HEK293 (cell line): ENCODE measurements around the gene PAMR1.

Source experiments
- CTCF ChIA-PET: fragments of 350-600 bp; formaldehyde crosslinking; extraction: SDS; loops from one replicate; lab custom pipeline; 2021; ENCODE audit warnings: antibody characterized with exemption; lab: Yijun Ruan, JAX
- POLR2A ChIA-PET: fragments of 300-600 bp; formaldehyde crosslinking; extraction: SDS; loops from one replicate; lab custom pipeline; 2020; ENCODE audit warnings: antibody characterized with exemption, inconsistent platforms; lab: Yijun Ruan, JAX
- H3K27ac ChIP-seq: fragments of 200-500 bp; sonication (Bioruptor generic); 2 replicates; pipeline ENCODE4 v1.5.1; 2014; ENCODE audit warnings: low read depth, low read length, control low read depth, inconsistent platforms; ENCODE audit errors: extremely low read depth
- H3K36me3 ChIP-seq, 2 experiments: fragments of 200-500 bp in 1 of 2; sonication (Bioruptor generic) in 1 of 2; 1 replicate in 1 of 2; 2 replicates in 1 of 2; pipeline ENCODE4 v1.5.1; 2014 to 2017; ENCODE audit warnings: inconsistent platforms in 2 of 2, low read length in 2 of 2; ENCODE audit not compliant: control insufficient read depth in 2 of 2, insufficient read depth in 1 of 2
- H3K4me1 ChIP-seq: fragments of 200-500 bp; sonication (Bioruptor generic); 2 replicates; pipeline ENCODE4 v1.5.1; 2014; ENCODE audit warnings: mild to moderate bottlenecking, low read length, inconsistent platforms; ENCODE audit not compliant: control insufficient read depth, insufficient read depth
- H3K4me3 ChIP-seq: 2 replicates; pipeline ENCODE4 v1.5.1; 2011; ENCODE audit warnings: low read depth, mild to moderate bottlenecking, control low read depth, low read length, moderate library complexity
- H3K9me3 ChIP-seq: fragments of 200-500 bp; sonication (Bioruptor generic); 2 replicates; pipeline ENCODE4 v1.5.1; 2014; ENCODE audit warnings: low read depth, low read length, inconsistent platforms; ENCODE audit not compliant: control insufficient read depth, insufficient read depth
- GLI2 ChIP-seq: fragments of 450-650 bp; formaldehyde crosslinking; IDR thresholded peaks from 2 replicates; pipeline ENCODE4; 2017; ENCODE audit warnings: missing biosample characterization, missing genetic modification characterization, low read depth, borderline replicate concordance
- KLF1 ChIP-seq: fragments of 450-650 bp; formaldehyde crosslinking; IDR thresholded peaks from 2 replicates; pipeline ENCODE4 v1.5.1; 2016; ENCODE audit warnings: missing biosample characterization, missing genetic modification characterization
- MEIS1 ChIP-seq: sonication (generic); formaldehyde crosslinking; IDR thresholded peaks from 2 replicates; pipeline ENCODE4 v1.8.1; 2022; ENCODE audit warnings: missing genetic modification reagents, mild to moderate bottlenecking, borderline replicate concordance
- SP7 ChIP-seq: fragments of 450-650 bp; formaldehyde crosslinking; IDR thresholded peaks from 2 replicates; pipeline ENCODE4 v1.5.1; 2016; ENCODE audit warnings: missing biosample characterization, missing genetic modification characterization
- TCF7L2 ChIP-seq: IDR thresholded peaks from 2 replicates; pipeline ENCODE4 v1.6.1; 2011; ENCODE audit warnings: low read depth, mild to moderate bottlenecking, inconsistent platforms, low read length, moderate library complexity, borderline replicate concordance
- ZBTB7A ChIP-seq: fragments of 450-650 bp; formaldehyde crosslinking; IDR thresholded peaks from 2 replicates; pipeline ENCODE4 v1.5.1; 2016; ENCODE audit warnings: low read depth, missing biosample characterization, missing genetic modification characterization
- ZNF121 ChIP-seq: fragments of 450-650 bp; formaldehyde crosslinking; IDR thresholded peaks from 2 replicates; pipeline ENCODE4 v1.5.1; 2016; ENCODE audit warnings: missing biosample characterization, missing genetic modification characterization
- ZNF140 ChIP-seq: fragments of 450-650 bp; formaldehyde crosslinking; IDR thresholded peaks from 2 replicates; pipeline ENCODE4 v1.5.1; 2016; ENCODE audit warnings: missing biosample characterization, missing genetic modification characterization
- ZNF16 ChIP-seq: fragments of 450-650 bp; formaldehyde crosslinking; IDR thresholded peaks from 2 replicates; pipeline ENCODE4 v1.5.1; 2016; ENCODE audit warnings: low read depth, missing biosample characterization, missing genetic modification characterization
- ZNF19 ChIP-seq: fragments of 450-650 bp; formaldehyde crosslinking; IDR thresholded peaks from 2 replicates; pipeline ENCODE4; 2016; ENCODE audit warnings: missing biosample characterization, missing genetic modification characterization, low read depth
- ZNF211 ChIP-seq: fragments of 450-650 bp; formaldehyde crosslinking; IDR thresholded peaks from 2 replicates; pipeline ENCODE4 v1.5.1; 2016; ENCODE audit warnings: low read depth, missing biosample characterization, missing genetic modification characterization
- ZNF214 ChIP-seq: fragments of 450-650 bp; formaldehyde crosslinking; IDR thresholded peaks from 2 replicates; pipeline ENCODE4 v1.5.1; 2017; ENCODE audit warnings: missing biosample characterization, mild to moderate bottlenecking, missing genetic modification characterization, borderline replicate concordance
- ZNF248 ChIP-seq: fragments of 450-650 bp; formaldehyde crosslinking; IDR thresholded peaks from 2 replicates; pipeline ENCODE4 v1.5.1; 2017; ENCODE audit warnings: missing biosample characterization, missing genetic modification characterization
- ZNF335 ChIP-seq: fragments of 450-650 bp; formaldehyde crosslinking; conservative IDR thresholded peaks from 2 replicates; pipeline ENCODE4 v1.5.1; 2016; ENCODE audit warnings: missing biosample characterization, missing genetic modification characterization
- ZNF341 ChIP-seq: fragments of 450-650 bp; formaldehyde crosslinking; IDR thresholded peaks from 2 replicates; pipeline ENCODE4; 2016; ENCODE audit warnings: low read depth, missing biosample characterization, missing genetic modification characterization
- ZNF37A ChIP-seq: fragments of 450-650 bp; IDR thresholded peaks from 2 replicates; pipeline ENCODE4 v1.5.1; 2018; ENCODE audit warnings: missing biosample characterization, missing genetic modification characterization
- ZNF391 ChIP-seq: fragments of 450-650 bp; formaldehyde crosslinking; IDR thresholded peaks from 2 replicates; pipeline ENCODE4 v1.5.1; 2016; ENCODE audit warnings: low read depth, missing biosample characterization, missing genetic modification characterization, borderline replicate concordance
- ZNF426 ChIP-seq: fragments of 450-650 bp; formaldehyde crosslinking; IDR thresholded peaks from 2 replicates; pipeline ENCODE4 v1.5.1; 2017; ENCODE audit warnings: missing biosample characterization, missing genetic modification characterization, mild to moderate bottlenecking, inconsistent platforms, moderate library complexity
- ZNF48 ChIP-seq: fragments of 450-650 bp; formaldehyde crosslinking; IDR thresholded peaks from 2 replicates; pipeline ENCODE4 v1.5.1; 2016; ENCODE audit warnings: missing biosample characterization, missing genetic modification characterization
- ZNF501 ChIP-seq: fragments of 450-650 bp; formaldehyde crosslinking; IDR thresholded peaks from 2 replicates; pipeline ENCODE4 v1.5.1; 2016; ENCODE audit warnings: missing biosample characterization, missing genetic modification characterization
- ZNF514 ChIP-seq: fragments of 450-650 bp; formaldehyde crosslinking; IDR thresholded peaks from 2 replicates; pipeline ENCODE4 v1.5.1; 2016; ENCODE audit warnings: missing biosample characterization, missing genetic modification characterization
- ZNF521 ChIP-seq: fragments of 450-650 bp; formaldehyde crosslinking; IDR thresholded peaks from 2 replicates; pipeline ENCODE4 v1.5.1; 2017; ENCODE audit warnings: missing biosample characterization, mild to moderate bottlenecking, missing genetic modification characterization
- ZNF548 ChIP-seq: fragments of 450-650 bp; formaldehyde crosslinking; IDR thresholded peaks from 2 replicates; pipeline ENCODE4 v1.5.1; 2016; ENCODE audit warnings: missing biosample characterization, missing genetic modification characterization
- ZNF549 ChIP-seq: fragments of 450-650 bp; IDR thresholded peaks from 2 replicates; pipeline ENCODE4 v1.5.1; 2018; ENCODE audit warnings: missing biosample characterization, missing genetic modification characterization, mild to moderate bottlenecking, inconsistent platforms, moderate library complexity
- ZNF571 ChIP-seq: fragments of 450-650 bp; formaldehyde crosslinking; IDR thresholded peaks from 2 replicates; pipeline ENCODE4 v1.5.0; 2017; ENCODE audit warnings: missing biosample characterization, missing genetic modification characterization
- ZNF596 ChIP-seq: fragments of 450-650 bp; IDR thresholded peaks from 2 replicates; pipeline ENCODE4 v1.5.0; 2018; ENCODE audit warnings: missing biosample characterization, mild to moderate bottlenecking, missing genetic modification characterization, moderate library complexity
- ZNF610 ChIP-seq: fragments of 450-650 bp; formaldehyde crosslinking; IDR thresholded peaks from 2 replicates; pipeline ENCODE4 v1.5.1; 2016; ENCODE audit warnings: missing biosample characterization, missing genetic modification characterization, borderline replicate concordance
- ZNF654 ChIP-seq: fragments of 450-650 bp; formaldehyde crosslinking; IDR thresholded peaks from 2 replicates; pipeline ENCODE4 v1.5.1; 2016; ENCODE audit warnings: low read depth, missing biosample characterization, missing genetic modification characterization
- ZNF658 ChIP-seq: fragments of 450-650 bp; formaldehyde crosslinking; IDR thresholded peaks from 2 replicates; pipeline ENCODE4; 2016; ENCODE audit warnings: missing biosample characterization, missing genetic modification characterization
- ZNF670 ChIP-seq: fragments of 450-650 bp; formaldehyde crosslinking; IDR thresholded peaks from 2 replicates; pipeline ENCODE4 v1.5.1; 2016; ENCODE audit warnings: missing biosample characterization, missing genetic modification characterization, low read depth
- ZNF747 ChIP-seq: fragments of 450-650 bp; formaldehyde crosslinking; IDR thresholded peaks from 2 replicates; pipeline ENCODE4 v1.5.1; 2016; ENCODE audit warnings: missing biosample characterization, missing genetic modification characterization
- ZNF843 ChIP-seq: fragments of 450-650 bp; formaldehyde crosslinking; IDR thresholded peaks from 2 replicates; pipeline ENCODE4 v1.5.1; 2016; ENCODE audit warnings: missing biosample characterization, missing genetic modification characterization
- ZSCAN30 ChIP-seq: fragments of 450-650 bp; IDR thresholded peaks from 2 replicates; pipeline ENCODE4 v1.5.1; 2018; ENCODE audit warnings: missing biosample characterization, mild to moderate bottlenecking, missing genetic modification characterization, moderate library complexity
- TF ChIP-seq, protein P1 (sequence below): fragments of 450-650 bp; formaldehyde crosslinking; IDR thresholded peaks from 2 replicates; pipeline ENCODE4 v1.5.1; 2016; ENCODE audit warnings: missing biosample characterization, missing genetic modification characterization

The PAMR1 gene

DNA sequence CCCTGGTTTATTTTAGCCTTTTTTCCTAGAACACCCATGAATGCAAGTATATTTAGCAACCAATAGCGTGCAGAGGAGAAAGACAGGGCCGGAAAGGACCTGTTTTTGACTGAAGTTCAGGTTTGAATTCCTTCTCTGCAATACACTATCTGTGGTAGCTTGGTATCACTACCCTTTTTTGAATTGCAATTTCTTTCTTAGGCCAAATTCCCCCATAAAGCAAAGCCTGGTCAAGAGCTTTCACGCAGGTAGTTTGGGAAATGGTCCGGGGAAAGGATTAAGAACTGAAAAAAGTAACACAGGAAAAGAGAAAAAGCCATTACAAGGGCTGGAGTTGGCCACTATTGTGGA is 38.8 kb upstream of the PAMR1 start:
- no peak overlapping the region for H3K27ac ChIP-seq
- no peaks in the 10 kb centered on the region for H3K4me1 ChIP-seq
- TF ChIP-seq ZNF670 = no peak
- no peak for TF ChIP-seq ZNF16 (tag by site-specific recombination)
- TF ChIP-seq ZBTB7A = no peak
- no peak for TF ChIP-seq KLF1 (tag by site-specific recombination)
- TF ChIP-seq, protein P1, sequence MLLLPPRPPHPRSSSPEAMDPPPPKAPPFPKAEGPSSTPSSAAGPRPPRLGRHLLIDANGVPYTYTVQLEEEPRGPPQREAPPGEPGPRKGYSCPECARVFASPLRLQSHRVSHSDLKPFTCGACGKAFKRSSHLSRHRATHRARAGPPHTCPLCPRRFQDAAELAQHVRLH = no peak
- no peak for TF ChIP-seq ZNF654 (tag by site-specific recombination)
- no peak for TF ChIP-seq ZNF37A (tag by site-specific recombination)
- TF ChIP-seq, all 188 proteins: peak for 0
- CTCF ChIA-PET = interaction anchor here (0.7 kb wide), 1 partner anchor 446 kb away, joined by 5 read pairs; no protein-coding TSS in a partner anchor
- Histone ChIP-seq H3K4me3 (no peak overlapping the region), H3K36me3 (no peaks in the 10 kb centered on the region), H3K9me3 (no peaks in the 10 kb centered on the region)
- POLR2A ChIA-PET = no interaction called here

DNA sequence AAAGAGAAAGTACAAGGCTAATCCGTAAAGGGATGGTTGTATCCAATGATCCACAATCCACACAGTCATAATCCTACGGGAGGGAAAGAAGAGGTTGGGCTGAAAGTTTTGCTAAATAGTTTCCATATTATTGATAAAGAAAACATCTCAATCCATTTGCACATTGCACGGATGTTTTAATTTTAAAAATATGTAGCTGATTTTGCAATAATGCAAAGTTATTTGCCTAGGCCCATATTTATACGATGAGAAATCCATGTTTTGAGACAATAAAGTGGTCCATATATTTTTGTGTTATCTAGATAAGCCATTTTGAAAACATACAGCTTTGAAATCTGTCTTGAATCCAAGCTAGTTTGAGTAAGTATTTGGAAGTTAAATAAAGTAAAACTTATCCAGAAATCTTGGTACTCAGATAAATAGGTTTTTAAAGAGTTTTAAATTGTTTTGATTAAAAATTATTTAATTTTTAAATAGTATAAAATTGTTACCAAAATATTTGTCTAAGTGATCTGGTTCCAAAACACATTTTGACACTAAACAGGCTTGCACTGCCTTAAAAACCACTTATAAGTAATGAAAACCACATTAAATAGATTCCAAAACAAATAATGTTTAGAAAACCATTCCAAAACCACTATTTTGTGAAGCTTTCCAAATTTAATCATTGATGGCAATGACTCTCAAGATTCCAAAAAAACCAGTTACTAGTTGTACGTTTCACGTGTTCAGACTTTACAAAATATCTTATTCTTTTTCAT is 38.2 kb upstream of the PAMR1 start:
- H3K4me1 ChIP-seq = no peaks in the 10 kb centered on the region
- H3K27ac ChIP-seq = no peak overlapping the region
- no peak for TF ChIP-seq ZNF140
- POLR2A ChIA-PET = no interaction called here
- CTCF ChIA-PET = interaction anchor here (0.7 to 1.0 kb wide), 2 partner anchors 20 to 447 kb away, joined by 3 to 5 read pairs; no protein-coding TSS in a partner anchor
- no peaks in the 10 kb centered on the region for H3K9me3 ChIP-seq
- no peaks in the 10 kb centered on the region for H3K36me3 ChIP-seq
- H3K4me3 ChIP-seq = no peak overlapping the region

DNA sequence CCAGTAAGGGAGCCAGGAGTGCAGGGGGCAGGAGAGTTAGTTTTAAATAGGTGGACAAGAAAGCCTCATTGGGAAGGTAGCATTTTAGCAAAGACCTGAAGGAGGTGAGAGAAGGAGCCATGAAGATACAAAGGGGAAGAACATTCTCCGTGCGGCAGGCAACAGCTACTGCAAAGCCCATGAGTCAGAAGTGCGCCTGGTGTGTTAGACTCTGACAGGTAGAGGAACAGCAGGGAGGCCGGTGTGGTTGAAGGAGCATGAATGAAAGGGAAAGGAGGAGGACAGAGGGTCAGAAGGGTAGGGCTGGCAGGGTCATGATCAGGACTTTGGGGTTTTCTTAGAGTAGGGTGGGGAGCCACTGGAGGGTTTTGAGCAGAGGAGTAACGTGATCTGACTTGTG is 34.5 kb upstream of the PAMR1 start:
- ChIA-PET POLR2A (no interaction called here), CTCF (no interaction called here)
- H3K9me3 ChIP-seq = no peaks in the 10 kb centered on the region
- no peak overlapping the region for H3K27ac ChIP-seq
- TF ChIP-seq ZNF747 (tag by site-specific recombination) = no peak
- no peak for TF ChIP-seq ZNF549
- TF ChIP-seq ZNF521 (tag by site-specific recombination) = no peak
- no peak for TF ChIP-seq ZNF341 (tag by site-specific recombination)
- TF ChIP-seq GLI2 (tag by site-specific recombination) = no peak
- no peak for TF ChIP-seq SP7
- no peak for TF ChIP-seq ZNF19
- no peak for TF ChIP-seq ZNF121 (tag by site-specific recombination)
- TF ChIP-seq ZNF658 (tag by site-specific recombination) = no peak
- TF ChIP-seq ZNF211 (tag by site-specific recombination) = no peak
- H3K36me3 ChIP-seq = no peaks in the 10 kb centered on the region
- H3K4me1 ChIP-seq = no peaks in the 10 kb centered on the region
- H3K4me3 ChIP-seq = no peak overlapping the region

DNA sequence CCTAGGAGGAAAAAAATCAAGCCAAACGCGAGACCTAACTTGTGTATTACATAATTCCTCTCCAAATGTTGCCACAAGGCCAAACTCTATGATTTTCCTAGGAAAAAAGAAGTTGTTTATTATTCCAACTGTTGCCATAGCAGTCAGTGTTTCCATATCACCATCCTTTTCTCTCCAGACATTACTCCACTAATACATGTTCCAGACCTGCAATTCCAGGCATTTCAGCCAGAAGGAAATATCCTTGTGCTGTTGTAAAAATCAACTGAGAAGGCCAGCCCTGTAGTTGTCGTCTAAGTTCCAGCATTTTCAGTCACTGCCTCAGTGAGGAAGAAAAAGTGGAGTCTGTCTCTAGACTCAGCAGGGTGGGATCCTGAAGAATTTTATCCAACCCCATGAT is 33.1 kb upstream of the PAMR1 start:
- POLR2A ChIA-PET = no interaction called here
- H3K4me1 ChIP-seq = no peaks in the 10 kb centered on the region
- CTCF ChIA-PET = no interaction called here
- TF ChIP-seq ZNF391 (tag by site-specific recombination) (no peak), ZNF501 (tag by site-specific recombination) (no peak), ZNF514 (tag by site-specific recombination) (no peak), ZNF610 (no peak), ZNF596 (tag by site-specific recombination) (no peak), TCF7L2 (no peak), ZNF48 (no peak), ZNF548 (tag by site-specific recombination) (no peak), ZNF248 (no peak), MEIS1 (no peak), ZSCAN30 (no peak), ZNF214 (no peak), ZNF426 (no peak), ZNF335 (tag by site-specific recombination) (no peak), ZNF571 (no peak), ZNF843 (tag by site-specific recombination) (no peak)

More for the DNA sequence above, 33.1 kb upstream of the PAMR1 start:
- H3K4me3 ChIP-seq = no peak overlapping the region
- H3K27ac ChIP-seq = no peak overlapping the region
- H3K9me3 ChIP-seq = no peaks in the 10 kb centered on the region
- no peaks in the 10 kb centered on the region for H3K36me3 ChIP-seq
